ENCODE results near the gene S100A14. TPM values are rescaled to one million over a fixed set of nuclear protein-coding genes. Genes with fewer than 3 reads are reported as not detected.
"Not testable (repeated sequence)": the region's sequence is repeated elsewhere in the genome, so short reads cannot be mapped to it uniquely, and the experiment has no call there.

The S100A14 gene
- total and polyA plus RNA-seq, 8 donors: 8.8 to 751 (median 51.5) TPM

DNA sequence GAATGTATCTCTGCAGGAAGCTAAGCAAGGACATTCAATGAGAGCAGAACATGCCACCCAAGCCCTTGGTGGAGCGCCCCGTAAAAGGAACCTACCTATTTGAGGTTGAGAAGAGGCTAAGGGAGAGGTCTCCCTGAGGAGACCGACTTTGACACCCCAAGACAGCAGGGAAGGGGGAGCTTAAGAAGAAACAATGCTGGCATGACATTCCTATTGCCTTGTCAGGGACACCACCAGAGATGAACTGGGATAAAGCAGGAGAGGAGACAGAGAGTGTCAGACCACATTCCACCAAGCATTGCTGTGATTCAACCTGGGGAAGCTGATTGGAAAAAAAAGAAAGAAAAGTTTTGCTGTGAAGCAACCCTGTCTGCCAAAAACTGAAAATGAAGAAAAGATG is 37.2 kb downstream of the S100A14 start:
- H3K27ac ChIP-seq: no peak overlapping the region
- intact Hi-C loops (cut with DNase I; ENCODE audit: low total_unique reads): no loop called here
- 80 to 88% (median 84%) methylated on average over 3 of the region's 3 CpGs for WGBS, 5 donors
- no peak for DNase-seq
- H3K9me3 ChIP-seq: no peaks in the 10 kb centered on the region
- H3K36me3 ChIP-seq: no peaks in the 10 kb centered on the region
- H3K27me3 ChIP-seq: no peaks in the 10 kb centered on the region
- no peak overlapping the region for H3K4me3 ChIP-seq
- TF ChIP-seq EP300 (IDR thresholded peaks at IDR 0.05): no peak
- TF ChIP-seq POLR2AphosphoS5 (IDR thresholded peaks at IDR 0.05): no peak
- TF ChIP-seq CTCF (IDR thresholded peaks at IDR 0.05): no peak
- TF ChIP-seq POLR2A (IDR thresholded peaks at IDR 0.05): no peak
- H3K4me1 ChIP-seq: peaks cover 0 to 10% (median 0%) of the 10 kb centered on the region in 4 donors

- no peak for TF ChIP-seq CTCF (IDR thresholded peaks at IDR 0.05)
- TF ChIP-seq POLR2AphosphoS5 (IDR thresholded peaks at IDR 0.05): no peak
- TF ChIP-seq EP300 (IDR thresholded peaks at IDR 0.05): no peak
- TF ChIP-seq POLR2A (IDR thresholded peaks at IDR 0.05): no peak
- no peak for DNase-seq
- intact Hi-C loops (cut with DNase I; ENCODE audit: low total_unique reads): no loop called here
Observed at GRCh38 chr1:153578490-153578889, 37.6 kb downstream of the S100A14 start.

GRCh38 chr1:153577624-153578051 is 38.5 kb downstream of the S100A14 start:
- no peaks in the 10 kb centered on the region for H3K36me3 ChIP-seq
- peaks cover 1 to 23% (median 9%) of the 10 kb centered on the region in 4 donors for H3K4me1 ChIP-seq
- no peaks in the 10 kb centered on the region for H3K27me3 ChIP-seq
- DNase-seq: peak; percentile 33 to 49
- no peak overlapping the region for H3K27ac ChIP-seq
- intact Hi-C loops (cut with DNase I; ENCODE audit: low total_unique reads): no loop called here
- no peaks in the 10 kb centered on the region for H3K9me3 ChIP-seq
- TF ChIP-seq EP300 (IDR thresholded peaks at IDR 0.05) (no peak), POLR2AphosphoS5 (IDR thresholded peaks at IDR 0.05) (no peak), CTCF (IDR thresholded peaks at IDR 0.05) (no peak), POLR2A (IDR thresholded peaks at IDR 0.05) (no peak)
- no peak overlapping the region for H3K4me3 ChIP-seq
- whole genome bisulfite sequencing, 5 donors: 21 to 40% (median 33%) methylated on average over 9 of the region's 9 CpGs

More at GRCh38 chr1:153578490-153578889, 37.6 kb downstream of the S100A14 start:
- Histone ChIP-seq H3K36me3 (no peaks in the 10 kb centered on the region), H3K4me1 (peaks cover 0 to 15% (median under 1%) of the 10 kb centered on the region in 4 donors), H3K27ac (no peak overlapping the region), H3K9me3 (no peaks in the 10 kb centered on the region), H3K27me3 (no peaks in the 10 kb centered on the region), H3K4me3 (no peak overlapping the region)

- 51 to 69% (median 60%) methylated on average over 4 of the region's 4 CpGs for WGBS, 5 donors
- Histone ChIP-seq H3K36me3 (no peaks in the 10 kb centered on the region), H3K4me1 (peaks cover 6 to 28% (median 12%) of the 10 kb centered on the region in 4 donors), H3K4me3 (no peak overlapping the region), H3K9me3 (no peaks in the 10 kb centered on the region), H3K27ac (no peak overlapping the region), H3K27me3 (no peaks in the 10 kb centered on the region)
- no peak for DNase-seq
- intact Hi-C loops (cut with DNase I; ENCODE audit: low total_unique reads): no loop called here
- TF ChIP-seq CTCF (IDR thresholded peaks at IDR 0.05) (no peak), POLR2A (IDR thresholded peaks at IDR 0.05) (no peak), EP300 (IDR thresholded peaks at IDR 0.05) (no peak), POLR2AphosphoS5 (IDR thresholded peaks at IDR 0.05) (no peak)
Observed at GRCh38 chr1:153577138-153577537, 39.0 kb downstream of the S100A14 start.

DNA sequence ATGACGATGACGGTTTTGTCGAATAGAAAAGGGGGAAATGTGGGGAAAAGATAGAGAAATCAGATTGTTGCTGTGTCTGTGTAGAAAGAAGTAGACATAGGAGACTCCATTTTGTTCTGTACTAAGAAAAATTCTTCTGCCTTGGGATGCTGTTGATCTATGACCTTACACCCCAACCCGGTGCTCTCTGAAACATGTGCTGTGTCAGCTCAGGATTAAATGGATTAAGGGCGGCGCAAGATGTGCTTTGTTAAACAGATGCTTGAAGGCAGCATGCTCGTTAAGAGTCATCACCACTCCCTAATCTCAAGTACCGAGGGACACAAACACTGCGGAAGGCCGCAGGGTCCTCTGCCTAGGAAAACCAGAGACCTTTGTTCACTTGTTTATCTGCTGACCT is 40.6 kb downstream of the S100A14 start:
- H3K27me3 ChIP-seq; intact Hi-C loops (cut with DNase I; ENCODE audit: low total_unique reads); H3K27ac ChIP-seq; H3K36me3 ChIP-seq; H3K4me3 ChIP-seq; DNase-seq; H3K9me3 ChIP-seq: not testable (repeated sequence)
- peaks cover 8 to 35% (median 12%) of the 10 kb centered on the region in 4 donors for H3K4me1 ChIP-seq
- 76 to 94% (median 89%) methylated on average over 10 of the region's 10 CpGs for WGBS, 5 donors

DNA sequence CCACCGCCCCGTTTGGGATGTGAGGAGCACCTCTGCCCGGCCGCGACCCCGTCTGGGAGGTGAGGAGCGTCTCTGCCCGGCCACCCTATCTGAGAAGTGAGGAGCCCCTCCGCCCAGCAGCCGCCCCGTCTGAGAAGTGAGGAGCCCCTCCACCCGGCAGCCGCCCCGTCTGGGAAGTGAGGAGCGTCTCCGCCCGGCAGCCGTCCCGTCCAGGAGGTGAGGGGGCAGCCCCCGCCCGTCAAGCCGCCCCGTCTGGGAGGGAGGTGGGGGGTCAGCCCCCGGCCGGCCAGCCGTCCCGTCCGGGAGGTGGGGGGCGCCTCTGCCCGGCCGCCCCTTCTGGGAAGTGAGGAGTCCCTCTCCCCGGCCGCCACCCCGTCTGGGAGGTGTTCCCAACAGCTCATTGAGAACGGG is 41.0 kb downstream of the S100A14 start:
- not testable (repeated sequence) for H3K27ac ChIP-seq, DNase-seq

More for the DNA sequence above, 41.0 kb downstream of the S100A14 start:
- H3K4me1 ChIP-seq: peaks cover 8 to 35% (median 12%) of the 10 kb centered on the region in 4 donors
- H3K36me3 ChIP-seq; H3K27me3 ChIP-seq; H3K4me3 ChIP-seq; H3K9me3 ChIP-seq; intact Hi-C loops (cut with DNase I; ENCODE audit: low total_unique reads): not testable (repeated sequence)
- WGBS, 5 donors: 92 to 96% (median 95%) methylated on average over 25 to 35 of the region's 35 CpGs

Measured in stomach (tissue), 9 donors.